ENCODE results near the gene ESR1.
"Not testable (repeated sequence)": the region's sequence is repeated elsewhere in the genome, so short reads cannot be mapped to it uniquely, and the experiment has no call there.

The ESR1 gene

GRCh38 chr6:152023613-152024012 lies 216.1 kb downstream of the ESR1 start:
- no peak overlapping the region for H3K4me3 ChIP-seq (ENCODE audit: low read depth, low read length)
- TF ChIP-seq, protein P1, sequence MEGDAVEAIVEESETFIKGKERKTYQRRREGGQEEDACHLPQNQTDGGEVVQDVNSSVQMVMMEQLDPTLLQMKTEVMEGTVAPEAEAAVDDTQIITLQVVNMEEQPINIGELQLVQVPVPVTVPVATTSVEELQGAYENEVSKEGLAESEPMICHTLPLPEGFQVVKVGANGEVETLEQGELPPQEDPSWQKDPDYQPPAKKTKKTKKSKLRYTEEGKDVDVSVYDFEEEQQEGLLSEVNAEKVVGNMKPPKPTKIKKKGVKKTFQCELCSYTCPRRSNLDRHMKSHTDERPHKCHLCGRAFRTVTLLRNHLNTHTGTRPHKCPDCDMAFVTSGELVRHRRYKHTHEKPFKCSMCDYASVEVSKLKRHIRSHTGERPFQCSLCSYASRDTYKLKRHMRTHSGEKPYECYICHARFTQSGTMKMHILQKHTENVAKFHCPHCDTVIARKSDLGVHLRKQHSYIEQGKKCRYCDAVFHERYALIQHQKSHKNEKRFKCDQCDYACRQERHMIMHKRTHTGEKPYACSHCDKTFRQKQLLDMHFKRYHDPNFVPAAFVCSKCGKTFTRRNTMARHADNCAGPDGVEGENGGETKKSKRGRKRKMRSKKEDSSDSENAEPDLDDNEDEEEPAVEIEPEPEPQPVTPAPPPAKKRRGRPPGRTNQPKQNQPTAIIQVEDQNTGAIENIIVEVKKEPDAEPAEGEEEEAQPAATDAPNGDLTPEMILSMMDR (IDR thresholded peaks at IDR 0.05; ENCODE audit: borderline replicate concordance, insufficient read depth, low read depth, low read length), result no peak

DNA sequence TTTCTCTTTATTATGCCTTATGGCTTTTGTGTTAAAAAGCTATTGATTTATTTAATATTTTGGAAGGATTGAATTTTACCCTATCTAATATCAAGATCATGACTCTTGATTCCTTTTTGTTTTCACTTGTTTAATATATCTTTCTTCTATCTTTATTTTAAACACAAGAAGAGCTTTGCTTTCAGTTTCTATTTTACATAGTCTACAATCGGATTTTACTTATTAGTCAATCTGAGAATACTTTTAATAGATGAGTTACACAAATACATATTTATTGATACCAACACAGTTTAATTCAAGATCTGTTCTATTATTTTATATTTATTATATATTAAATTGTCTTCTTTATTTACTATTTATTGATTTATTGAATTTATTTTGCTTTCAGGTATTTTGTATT lies 218.8 kb downstream of the ESR1 start:
- no peak overlapping the region for H3K4me3 ChIP-seq (ENCODE audit: low read depth, low read length)
- TF ChIP-seq, protein P1 (IDR thresholded peaks at IDR 0.05; ENCODE audit: borderline replicate concordance, insufficient read depth, low read depth, low read length), result no peak

GRCh38 chr6:152026744-152027143 lies 219.3 kb downstream of the ESR1 start:
- H3K4me3 ChIP-seq (ENCODE audit: low read depth, low read length), result not testable (repeated sequence)

DNA sequence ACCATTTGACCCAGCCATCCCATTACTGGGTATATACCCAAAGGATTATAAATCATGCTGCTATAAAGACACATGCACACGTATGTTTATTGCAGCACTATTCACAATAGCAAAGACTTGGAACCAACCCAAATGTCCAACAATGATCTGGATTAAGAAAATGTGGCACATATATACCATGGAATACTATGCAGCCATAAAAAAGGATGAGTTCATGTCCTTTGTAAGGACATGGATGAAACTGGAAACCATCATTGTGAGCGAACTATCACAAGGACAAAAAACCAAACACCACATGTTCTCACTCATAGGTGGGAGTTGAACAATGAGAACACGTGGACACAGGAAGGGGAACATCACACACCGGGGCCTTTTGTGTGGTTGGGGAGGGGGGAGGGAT lies 226.3 kb downstream of the ESR1 start:
- H3K4me3 ChIP-seq (ENCODE audit: low read depth, low read length), result not testable (repeated sequence)

- TF ChIP-seq, protein P1 (IDR thresholded peaks at IDR 0.05; ENCODE audit: borderline replicate concordance, insufficient read depth, low read depth, low read length), result no peak
- no peak overlapping the region for H3K4me3 ChIP-seq (ENCODE audit: low read depth, low read length)
These were observed 227.1 kb downstream of the ESR1 start for GRCh38 chr6:152034631-152035030.

- TF ChIP-seq, protein P1 (IDR thresholded peaks at IDR 0.05; ENCODE audit: borderline replicate concordance, insufficient read depth, low read depth, low read length), result no peak
These were observed 238.6 kb downstream of the ESR1 start for GRCh38 chr6:152046118-152046517.

GRCh38 chr6:152048921-152049320 lies 241.4 kb downstream of the ESR1 start:
- TF ChIP-seq, protein P1 (IDR thresholded peaks at IDR 0.05; ENCODE audit: borderline replicate concordance, insufficient read depth, low read depth, low read length), result no peak
- no peak overlapping the region for H3K4me3 ChIP-seq (ENCODE audit: low read depth, low read length)

More at GRCh38 chr6:152046118-152046517, 238.6 kb downstream of the ESR1 start:
- H3K4me3 ChIP-seq (ENCODE audit: low read depth, low read length), result no peak overlapping the region

DNA sequence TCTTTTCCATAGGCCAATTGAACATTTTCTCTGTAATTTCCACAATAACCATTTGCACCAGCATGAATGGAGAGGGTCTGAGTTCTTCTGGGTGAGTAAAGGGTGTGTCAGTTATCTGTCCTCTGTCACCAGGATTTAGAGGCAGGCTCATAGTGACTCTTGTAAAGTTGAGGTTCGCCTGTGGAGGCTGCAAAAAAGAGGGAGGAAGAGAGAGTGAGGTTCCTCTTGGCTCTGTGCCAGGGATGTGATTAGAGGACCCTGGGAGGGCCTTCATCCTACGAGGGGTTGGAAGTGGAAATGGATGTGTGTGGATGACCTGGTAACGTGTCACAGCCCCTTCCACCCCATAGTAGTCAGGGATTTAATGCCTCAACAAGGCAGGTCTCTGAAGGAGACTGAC lies 242.0 kb downstream of the ESR1 start:
- TF ChIP-seq, protein P1 (IDR thresholded peaks at IDR 0.05; ENCODE audit: borderline replicate concordance, insufficient read depth, low read depth, low read length), result no peak
- no peak overlapping the region for H3K4me3 ChIP-seq (ENCODE audit: low read depth, low read length)
